GM19035 (cell line): ENCODE measurements around the gene POU2F2.
"Not testable (repeated sequence)": the region's sequence is repeated elsewhere in the genome, so short reads cannot be mapped to it uniquely, and the experiment has no call there.

Experiments
- ATAC-seq: cut with Tn5 transposase; IDR thresholded peaks from one replicate; pipeline ENCODE4 v1.9.1; 2021; ENCODE audit not compliant: unreplicated experiment

Gene POU2F2

DNA sequence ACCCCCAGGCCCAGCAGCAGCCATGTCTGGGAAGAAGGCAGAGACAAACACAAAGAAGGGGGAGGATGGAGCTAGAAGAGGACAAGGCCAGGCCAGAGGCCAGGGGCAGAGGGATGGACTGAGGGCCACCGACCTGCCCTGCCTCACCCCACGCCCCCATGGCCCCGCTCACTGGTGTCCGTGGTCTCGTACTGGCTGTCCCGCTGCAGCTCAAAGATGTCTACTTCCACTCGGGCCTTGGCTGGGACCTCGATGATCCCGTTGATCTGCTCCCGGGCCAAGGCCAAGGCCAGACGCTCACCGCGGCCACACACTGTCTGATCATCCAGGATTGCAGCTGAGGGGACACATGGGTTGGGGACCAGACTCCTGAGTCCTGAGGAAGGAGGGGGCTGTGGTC lies 67.2 kb downstream of the POU2F2 start:
- ATAC-seq = no peak

DNA sequence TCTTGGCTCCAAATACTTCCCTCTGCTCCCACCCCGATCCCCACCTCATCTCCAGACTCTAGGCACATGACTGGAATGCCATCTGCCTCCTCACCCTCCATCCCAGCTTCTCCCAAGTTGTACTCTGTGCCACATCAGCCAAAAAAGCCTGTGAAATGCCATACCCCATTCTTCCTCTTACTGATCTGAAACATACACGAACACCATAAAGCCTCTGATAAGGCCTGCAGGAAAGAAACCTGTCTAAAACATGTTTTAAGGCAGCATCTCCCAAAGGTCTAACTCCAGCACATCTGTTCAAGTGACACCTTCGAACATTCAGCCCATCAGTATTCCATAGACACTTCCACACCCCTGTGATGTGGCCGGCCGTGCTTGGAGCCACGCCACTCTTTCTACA lies 67.8 kb downstream of the POU2F2 start:
- ATAC-seq = no peak

DNA sequence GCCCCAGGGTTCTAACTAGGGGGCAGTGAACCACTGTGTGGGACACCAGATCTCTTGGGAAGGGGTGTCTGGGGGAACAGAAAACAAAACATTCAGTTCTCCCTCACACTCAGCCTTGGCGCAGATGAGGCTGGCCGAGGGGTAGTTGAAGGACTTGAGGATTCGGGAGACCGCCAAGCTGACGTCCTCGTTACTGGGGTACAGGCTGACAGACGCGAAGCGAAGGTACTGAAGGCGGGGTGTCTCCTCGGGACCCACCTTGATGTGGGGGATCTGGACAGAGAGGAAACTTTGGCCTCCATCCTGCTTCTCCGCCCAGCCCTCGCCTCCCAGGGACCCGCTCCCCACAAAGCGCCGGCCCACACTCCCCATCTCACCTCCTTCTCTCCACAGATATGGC lies 69.9 kb downstream of the POU2F2 start:
- ATAC-seq = no peak

DNA sequence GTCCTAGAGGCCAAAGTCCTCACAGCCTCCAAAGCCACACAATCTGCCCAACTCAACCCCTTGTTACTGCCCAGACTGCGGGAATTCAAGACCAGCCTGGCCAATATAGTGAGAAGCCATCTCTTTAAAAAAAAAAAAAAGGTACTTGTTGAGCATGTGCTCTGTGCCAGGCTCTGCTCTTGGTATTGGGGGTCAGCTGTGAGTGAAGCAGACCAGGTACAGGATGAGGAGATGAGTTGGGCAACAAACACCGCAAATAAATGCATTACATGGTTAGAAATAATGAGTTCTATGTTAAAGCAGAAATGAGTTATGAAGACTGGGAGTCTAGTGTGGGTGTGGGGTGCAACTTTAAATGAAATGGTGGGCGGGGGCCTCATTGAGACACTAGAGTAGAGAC lies 72.1 kb downstream of the POU2F2 start:
- ATAC-seq = no peak

GRCh38 chr19:42059196-42059595 lies 73.0 kb downstream of the POU2F2 start:
- no peak for ATAC-seq

GRCh38 chr19:42057846-42058245 lies 74.4 kb downstream of the POU2F2 start:
- ATAC-seq = no peak

GRCh38 chr19:42054205-42054604 lies 78.0 kb downstream of the POU2F2 start:
- no peak for ATAC-seq

DNA sequence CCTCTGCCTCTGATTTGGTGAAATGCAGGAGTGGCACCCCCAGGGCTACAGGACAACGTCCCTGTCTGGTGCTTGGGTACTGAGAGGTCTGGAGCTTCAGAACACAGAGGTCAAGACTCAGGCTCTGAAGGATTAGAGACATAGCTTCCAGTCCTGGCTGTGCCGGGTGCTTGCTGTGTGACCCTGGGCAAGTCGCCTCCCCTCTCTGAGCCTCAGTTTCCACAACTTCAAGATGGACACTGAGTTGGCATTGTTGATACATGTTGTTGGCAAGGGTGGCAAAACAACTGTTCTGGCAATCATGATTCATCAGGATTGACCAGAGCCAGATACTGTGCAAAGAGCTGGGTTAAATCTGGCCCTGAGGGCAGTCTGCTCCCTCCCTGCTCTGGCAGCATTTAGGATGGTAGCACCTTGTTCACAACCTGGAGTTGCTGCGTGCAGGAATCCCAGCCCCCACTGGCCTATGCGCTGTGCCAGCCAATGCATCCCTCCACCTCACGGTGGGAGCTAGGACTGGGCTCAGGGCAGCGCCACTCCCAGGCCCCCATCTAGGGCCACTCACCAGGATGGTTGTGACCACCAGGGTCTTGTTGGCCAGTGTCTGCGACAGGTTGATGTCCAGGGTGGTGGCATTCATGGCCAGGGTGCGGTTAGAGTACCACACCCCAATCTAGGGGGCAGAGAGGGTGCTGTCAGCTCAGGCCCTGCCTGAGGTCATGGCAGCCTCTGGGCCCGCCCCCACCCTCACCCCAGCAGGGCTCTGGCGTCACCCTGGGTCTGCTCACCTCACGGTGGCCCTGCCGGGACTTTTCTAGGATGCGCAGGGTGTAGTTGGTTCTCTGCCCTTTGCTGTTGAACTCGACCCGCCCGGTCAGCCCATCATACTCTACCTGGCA lies 79.0 kb downstream of the POU2F2 start:
- no peak for ATAC-seq

GRCh38 chr19:42052241-42052863 lies 79.9 kb downstream of the POU2F2 start:
- ATAC-seq = no peak

DNA sequence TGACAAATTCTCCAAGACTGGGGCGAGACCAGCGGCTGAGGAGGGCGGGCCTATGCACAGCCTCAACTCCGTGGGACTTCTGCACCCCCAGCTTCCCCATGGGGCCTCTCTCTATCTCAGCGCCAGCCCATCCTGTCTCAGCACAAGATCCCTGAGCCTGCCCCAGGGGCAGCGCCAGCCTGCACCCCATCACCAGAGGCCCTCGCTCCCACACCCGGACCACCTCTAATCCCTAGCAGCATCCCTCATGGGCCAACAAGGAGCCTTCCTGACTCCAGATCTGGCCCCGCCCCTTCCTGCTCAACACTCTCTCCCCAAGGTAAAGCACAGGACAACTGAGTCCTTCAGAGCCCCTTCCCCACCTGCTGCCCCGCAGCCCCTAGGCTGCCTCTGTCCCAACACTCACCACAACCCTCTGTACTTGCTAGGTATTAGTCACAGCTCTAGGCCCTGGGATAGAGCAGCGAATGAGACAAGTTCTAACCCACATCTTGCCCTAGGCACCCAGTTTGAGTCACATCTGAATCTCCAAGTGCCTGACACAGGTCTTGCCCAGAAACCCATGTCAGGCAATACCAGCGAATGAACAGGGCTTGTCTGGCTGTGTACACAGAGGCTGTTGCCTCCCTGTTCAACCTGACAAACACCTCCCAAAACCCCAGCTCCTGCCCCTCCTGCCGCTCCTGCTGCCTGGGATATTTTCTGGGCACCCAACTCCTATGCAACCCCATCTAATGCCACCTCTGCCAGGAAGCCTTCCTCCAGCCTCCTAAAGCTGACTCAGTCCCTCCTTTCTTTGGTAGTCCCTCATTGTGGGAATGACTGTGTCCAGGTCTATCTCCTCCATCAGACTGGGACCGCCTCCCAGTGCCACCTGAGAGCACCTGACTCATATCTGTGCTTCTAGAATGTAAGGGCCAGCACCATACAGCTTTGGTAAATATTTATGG lies 80.8 kb downstream of the POU2F2 start:
- no peak for ATAC-seq

DNA sequence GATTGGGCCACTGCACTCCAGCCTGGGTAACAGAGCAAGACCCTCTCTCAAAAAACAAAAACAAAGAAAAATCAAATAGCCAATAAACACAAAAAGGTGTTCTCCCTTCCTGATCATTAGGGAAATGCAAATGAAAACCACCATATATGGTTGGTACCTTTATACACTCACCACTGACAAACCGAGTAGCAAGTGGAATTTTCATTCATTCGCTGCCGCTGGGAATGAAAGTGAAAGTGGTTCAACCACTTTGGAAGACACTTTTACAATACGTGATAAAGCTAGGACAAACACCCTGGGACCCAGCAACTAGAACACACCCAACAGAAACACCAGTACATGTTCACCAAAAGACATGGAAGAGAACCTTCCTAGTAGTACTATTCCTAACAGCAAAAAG lies 83.3 kb downstream of the POU2F2 start:
- no peak for ATAC-seq

- ATAC-seq = no peak
These were observed 86.7 kb downstream of the POU2F2 start for GRCh38 chr19:42045575-42045974.

GRCh38 chr19:42042455-42043170 lies 89.6 kb downstream of the POU2F2 start:
- ATAC-seq = no peak

GRCh38 chr19:42040491-42040890 lies 91.8 kb downstream of the POU2F2 start:
- ATAC-seq = not testable (repeated sequence)

DNA sequence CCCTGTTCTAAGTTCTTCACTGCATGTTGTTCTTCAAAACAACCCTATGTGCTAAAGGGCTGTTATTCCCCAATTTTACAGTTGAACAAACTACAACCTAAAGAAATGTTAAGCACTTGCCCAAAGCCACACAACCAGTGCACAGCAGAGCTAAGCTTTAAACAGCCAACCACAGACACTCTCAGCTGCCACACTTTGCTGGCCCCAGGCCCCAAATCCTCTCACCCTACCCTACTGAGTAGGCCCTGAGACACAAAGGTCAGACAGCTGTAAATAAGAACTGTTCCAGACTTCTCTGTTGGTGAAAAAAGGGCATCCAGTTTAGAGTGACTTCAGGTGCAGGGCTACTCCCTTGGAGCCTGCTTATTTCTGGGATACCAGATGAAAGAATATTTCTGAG lies 92.2 kb downstream of the POU2F2 start:
- ATAC-seq = no peak

GRCh38 chr19:42038666-42039065 lies 93.6 kb downstream of the POU2F2 start:
- no peak for ATAC-seq

GRCh38 chr19:42037649-42038048 lies 94.6 kb downstream of the POU2F2 start:
- ATAC-seq = no peak
